ENCODE measurements around the gene PSME3IP1.

- TF ChIP-seq, protein P1, sequence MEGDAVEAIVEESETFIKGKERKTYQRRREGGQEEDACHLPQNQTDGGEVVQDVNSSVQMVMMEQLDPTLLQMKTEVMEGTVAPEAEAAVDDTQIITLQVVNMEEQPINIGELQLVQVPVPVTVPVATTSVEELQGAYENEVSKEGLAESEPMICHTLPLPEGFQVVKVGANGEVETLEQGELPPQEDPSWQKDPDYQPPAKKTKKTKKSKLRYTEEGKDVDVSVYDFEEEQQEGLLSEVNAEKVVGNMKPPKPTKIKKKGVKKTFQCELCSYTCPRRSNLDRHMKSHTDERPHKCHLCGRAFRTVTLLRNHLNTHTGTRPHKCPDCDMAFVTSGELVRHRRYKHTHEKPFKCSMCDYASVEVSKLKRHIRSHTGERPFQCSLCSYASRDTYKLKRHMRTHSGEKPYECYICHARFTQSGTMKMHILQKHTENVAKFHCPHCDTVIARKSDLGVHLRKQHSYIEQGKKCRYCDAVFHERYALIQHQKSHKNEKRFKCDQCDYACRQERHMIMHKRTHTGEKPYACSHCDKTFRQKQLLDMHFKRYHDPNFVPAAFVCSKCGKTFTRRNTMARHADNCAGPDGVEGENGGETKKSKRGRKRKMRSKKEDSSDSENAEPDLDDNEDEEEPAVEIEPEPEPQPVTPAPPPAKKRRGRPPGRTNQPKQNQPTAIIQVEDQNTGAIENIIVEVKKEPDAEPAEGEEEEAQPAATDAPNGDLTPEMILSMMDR (IDR thresholded peaks at IDR 0.05) = no peak
- TF ChIP-seq POLR2A (IDR thresholded peaks at IDR 0.05) = no peak
Observed at GRCh38 chr16:57123974-57124674, 61.7 kb downstream of the PSME3IP1 start.
